Endothelial cell (in vitro differentiated cells): ENCODE results near the gene RUBCNL. TPM values are rescaled to one million over a fixed set of nuclear protein-coding genes. Genes with fewer than 3 reads are reported as not detected.
A peak's percentile ranks its signal among the peaks of the same experiment; 100 is the strongest.
"Not testable (repeated sequence)": the region's sequence is repeated elsewhere in the genome, so short reads cannot be mapped to it uniquely, and the experiment has no call there.

Experiments
- DNase-seq: peaks from one replicate; pipeline ENCODE4 v3.0.0; 2021; ENCODE audit warnings: low spot score
- H3K27ac Mint-ChIP-seq: one replicate; pipeline ENCODE4 v1.8.0; 2021; ENCODE audit warnings: mixed read lengths, inconsistent platforms; ENCODE audit not compliant: unreplicated experiment
- H3K27me3 Mint-ChIP-seq: one replicate; pipeline ENCODE4 v1.8.0; 2021; ENCODE audit warnings: mild to moderate bottlenecking, moderate library complexity, mixed read lengths, inconsistent platforms; ENCODE audit not compliant: unreplicated experiment
- H3K36me3 Mint-ChIP-seq: one replicate; pipeline ENCODE4 v1.8.0; 2021; ENCODE audit warnings: mild to moderate bottlenecking, low read depth, mixed read lengths, inconsistent platforms; ENCODE audit not compliant: unreplicated experiment
- H3K4me1 Mint-ChIP-seq: one replicate; pipeline ENCODE4 v1.8.0; 2021; ENCODE audit warnings: mild to moderate bottlenecking, mixed read lengths, inconsistent platforms; ENCODE audit not compliant: unreplicated experiment
- H3K4me3 Mint-ChIP-seq: one replicate; pipeline ENCODE4 v1.8.0; 2021; ENCODE audit warnings: mild to moderate bottlenecking, mixed read lengths, inconsistent platforms; ENCODE audit not compliant: unreplicated experiment
- H3K9me3 Mint-ChIP-seq: one replicate; pipeline ENCODE4 v1.8.0; 2021; ENCODE audit warnings: mixed read lengths, inconsistent platforms; ENCODE audit not compliant: unreplicated experiment
- long read RNA-seq: library from polyadenylated mRNA; unstranded; transcript quantifications from one replicate; pipeline ENCODE4 v2.0.0, GENCODE V29; 2020; ENCODE audit not compliant: unreplicated experiment
- total RNA-seq: library from RNA; stranded (reverse); fragmentation: NEBNext Ultra II Directional; extraction: Animal tissue kit (Norgen Biotek cat#: 25700); gene quantifications from one replicate; pipeline ENCODE4 v1.2.1, GENCODE V29; 2021; ENCODE audit not compliant: unreplicated experiment
- TF ChIP-seq, protein P1 (sequence below): fragments of 200-600 bp; sonication (generic); IDR thresholded peaks from one replicate; pipeline ENCODE4 v1.5.0; 2021; ENCODE audit warnings: antibody characterized with exemption; ENCODE audit not compliant: unreplicated experiment

Gene RUBCNL, protein sequence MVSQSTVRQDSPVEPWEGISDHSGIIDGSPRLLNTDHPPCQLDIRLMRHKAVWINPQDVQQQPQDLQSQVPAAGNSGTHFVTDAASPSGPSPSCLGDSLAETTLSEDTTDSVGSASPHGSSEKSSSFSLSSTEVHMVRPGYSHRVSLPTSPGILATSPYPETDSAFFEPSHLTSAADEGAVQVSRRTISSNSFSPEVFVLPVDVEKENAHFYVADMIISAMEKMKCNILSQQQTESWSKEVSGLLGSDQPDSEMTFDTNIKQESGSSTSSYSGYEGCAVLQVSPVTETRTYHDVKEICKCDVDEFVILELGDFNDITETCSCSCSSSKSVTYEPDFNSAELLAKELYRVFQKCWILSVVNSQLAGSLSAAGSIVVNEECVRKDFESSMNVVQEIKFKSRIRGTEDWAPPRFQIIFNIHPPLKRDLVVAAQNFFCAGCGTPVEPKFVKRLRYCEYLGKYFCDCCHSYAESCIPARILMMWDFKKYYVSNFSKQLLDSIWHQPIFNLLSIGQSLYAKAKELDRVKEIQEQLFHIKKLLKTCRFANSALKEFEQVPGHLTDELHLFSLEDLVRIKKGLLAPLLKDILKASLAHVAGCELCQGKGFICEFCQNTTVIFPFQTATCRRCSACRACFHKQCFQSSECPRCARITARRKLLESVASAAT
- 0.31 TPM for total RNA-seq
- long read RNA-seq: 0 reads

DNA sequence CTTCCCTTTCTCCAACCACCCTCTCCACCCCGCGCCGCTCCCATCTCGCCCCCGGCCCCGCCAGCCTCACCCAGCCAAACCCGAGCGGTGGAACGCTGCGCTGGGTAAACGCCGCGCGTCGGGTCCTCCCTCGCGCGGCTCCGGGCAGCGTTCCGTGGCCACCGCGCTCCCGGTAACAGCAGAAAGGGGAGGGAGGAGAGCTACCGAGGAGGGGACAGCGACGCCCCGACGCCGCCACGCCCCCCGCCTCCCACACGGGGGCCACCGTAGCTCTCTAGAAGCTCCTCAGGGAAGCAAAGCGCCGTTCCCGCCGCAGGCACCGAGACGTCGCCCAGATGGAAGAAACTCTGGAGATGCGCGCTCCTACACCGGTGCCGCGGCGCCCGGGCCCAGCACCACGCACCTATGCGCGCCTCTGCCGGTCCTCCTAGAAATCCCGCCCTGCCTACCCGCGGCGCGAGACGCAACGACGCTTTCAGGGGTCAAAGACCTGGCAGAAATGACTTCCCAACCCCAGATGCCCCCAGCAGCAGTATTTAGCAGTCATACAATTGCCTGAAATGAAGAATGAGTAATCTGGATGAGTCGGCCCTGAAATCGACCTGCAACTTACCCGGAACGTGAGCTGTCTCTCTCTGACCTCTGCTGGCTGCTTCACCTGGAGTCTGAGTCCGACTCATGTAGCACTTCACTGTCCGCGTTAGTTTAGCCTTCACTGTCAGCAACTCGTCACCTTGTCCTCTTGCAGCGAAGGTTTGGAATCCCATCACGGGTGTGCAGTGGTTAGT, at the start of gene RUBCNL:
Gene RUBCNL (minus strand): TSS at position 189 of the 788 bp plus-strand sequence. CDS start 14,777 bp downstream, outside the sequence.
- H3K4me1 Mint-ChIP-seq: peaks cover 15% of the 10 kb centered on the region
- no peaks in the 10 kb centered on the region for H3K9me3 Mint-ChIP-seq
- TF ChIP-seq, protein P1, sequence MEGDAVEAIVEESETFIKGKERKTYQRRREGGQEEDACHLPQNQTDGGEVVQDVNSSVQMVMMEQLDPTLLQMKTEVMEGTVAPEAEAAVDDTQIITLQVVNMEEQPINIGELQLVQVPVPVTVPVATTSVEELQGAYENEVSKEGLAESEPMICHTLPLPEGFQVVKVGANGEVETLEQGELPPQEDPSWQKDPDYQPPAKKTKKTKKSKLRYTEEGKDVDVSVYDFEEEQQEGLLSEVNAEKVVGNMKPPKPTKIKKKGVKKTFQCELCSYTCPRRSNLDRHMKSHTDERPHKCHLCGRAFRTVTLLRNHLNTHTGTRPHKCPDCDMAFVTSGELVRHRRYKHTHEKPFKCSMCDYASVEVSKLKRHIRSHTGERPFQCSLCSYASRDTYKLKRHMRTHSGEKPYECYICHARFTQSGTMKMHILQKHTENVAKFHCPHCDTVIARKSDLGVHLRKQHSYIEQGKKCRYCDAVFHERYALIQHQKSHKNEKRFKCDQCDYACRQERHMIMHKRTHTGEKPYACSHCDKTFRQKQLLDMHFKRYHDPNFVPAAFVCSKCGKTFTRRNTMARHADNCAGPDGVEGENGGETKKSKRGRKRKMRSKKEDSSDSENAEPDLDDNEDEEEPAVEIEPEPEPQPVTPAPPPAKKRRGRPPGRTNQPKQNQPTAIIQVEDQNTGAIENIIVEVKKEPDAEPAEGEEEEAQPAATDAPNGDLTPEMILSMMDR: no peak
- H3K36me3 Mint-ChIP-seq: no peaks in the 10 kb centered on the region
- no peak within 1 kb of the TSS for H3K27ac Mint-ChIP-seq
- peak; percentile 17 for DNase-seq
- H3K27me3 Mint-ChIP-seq: peaks cover 14% of the 10 kb centered on the region
- peak within 1 kb of the TSS; percentile 90 for H3K4me3 Mint-ChIP-seq

DNA sequence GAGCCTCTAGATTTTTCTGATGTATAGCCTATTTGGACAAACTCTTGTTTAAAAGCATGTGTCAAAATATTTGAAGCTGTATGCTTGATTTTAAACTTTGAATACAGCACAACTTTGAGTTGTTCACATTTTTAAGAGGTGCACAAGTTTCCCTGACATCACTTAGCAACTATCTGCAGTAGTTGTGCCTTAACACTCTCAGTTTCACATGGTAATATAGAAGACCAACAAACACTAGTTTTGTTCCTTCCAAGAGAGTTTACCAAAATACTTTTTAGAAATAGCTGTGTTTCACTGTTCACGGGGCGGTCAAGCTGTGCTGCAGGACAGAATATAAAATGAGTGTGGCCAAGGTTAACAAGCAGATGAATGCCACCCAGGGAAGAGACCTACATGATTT, 42.5 kb upstream of the RUBCNL start:
- not testable (repeated sequence) for H3K4me1 Mint-ChIP-seq, H3K27me3 Mint-ChIP-seq, H3K9me3 Mint-ChIP-seq, H3K27ac Mint-ChIP-seq, H3K36me3 Mint-ChIP-seq, H3K4me3 Mint-ChIP-seq, DNase-seq

DNA sequence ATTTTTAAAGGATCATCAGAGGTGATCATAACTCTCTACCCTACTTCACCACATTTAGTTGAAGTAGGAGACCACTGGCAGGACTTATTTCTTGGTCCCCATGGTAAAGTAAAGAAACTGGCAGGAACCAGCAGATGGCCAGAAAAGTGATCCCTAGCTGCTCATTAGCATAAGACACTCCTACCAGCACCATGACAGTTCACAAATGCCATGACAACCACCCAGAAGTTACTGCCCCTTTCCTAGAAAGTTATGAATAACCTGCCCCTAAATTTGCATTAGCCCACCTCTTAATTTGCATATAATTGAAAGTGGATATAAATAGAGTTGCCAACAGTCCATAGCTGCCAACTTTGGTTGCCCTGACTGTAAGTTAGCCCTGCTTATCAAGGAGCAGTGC, 18.4 kb upstream of the RUBCNL start:
- H3K36me3 Mint-ChIP-seq: peaks cover 5% of the 10 kb centered on the region
- H3K4me3 Mint-ChIP-seq: no peak overlapping the region
- DNase-seq: no peak
- peaks cover 11% of the 10 kb centered on the region for H3K4me1 Mint-ChIP-seq
- TF ChIP-seq, protein P1: no peak
- H3K27me3 Mint-ChIP-seq: no peaks in the 10 kb centered on the region
- peaks cover 5% of the 10 kb centered on the region for H3K9me3 Mint-ChIP-seq
- H3K27ac Mint-ChIP-seq: no peak overlapping the region

DNA sequence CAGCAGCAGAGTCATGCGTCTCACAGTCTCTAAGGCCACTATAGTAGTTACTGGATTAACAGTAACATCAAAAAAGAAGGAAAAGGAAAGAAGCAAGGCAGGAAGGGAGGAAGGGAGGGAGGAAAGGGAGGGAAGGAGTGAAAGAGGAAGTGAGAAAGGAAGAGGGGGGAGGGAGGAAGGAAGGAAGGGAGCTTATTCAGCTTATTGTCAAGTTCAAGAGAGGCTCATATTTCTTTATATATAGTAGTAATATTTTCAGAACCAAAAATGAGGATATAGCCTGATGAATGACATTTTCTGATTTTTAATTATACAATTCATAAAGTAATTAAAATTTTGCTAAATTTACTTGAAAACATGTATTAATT, 17.7 kb upstream of the RUBCNL start:
- no peak for DNase-seq
- H3K27ac Mint-ChIP-seq: peak overlapping the region; percentile 3
- no peak overlapping the region for H3K4me3 Mint-ChIP-seq
- peaks cover 11% of the 10 kb centered on the region for H3K4me1 Mint-ChIP-seq
- TF ChIP-seq, protein P1: no peak
- peaks cover 5% of the 10 kb centered on the region for H3K36me3 Mint-ChIP-seq
- no peaks in the 10 kb centered on the region for H3K27me3 Mint-ChIP-seq
- H3K9me3 Mint-ChIP-seq: peaks cover 5% of the 10 kb centered on the region

DNA sequence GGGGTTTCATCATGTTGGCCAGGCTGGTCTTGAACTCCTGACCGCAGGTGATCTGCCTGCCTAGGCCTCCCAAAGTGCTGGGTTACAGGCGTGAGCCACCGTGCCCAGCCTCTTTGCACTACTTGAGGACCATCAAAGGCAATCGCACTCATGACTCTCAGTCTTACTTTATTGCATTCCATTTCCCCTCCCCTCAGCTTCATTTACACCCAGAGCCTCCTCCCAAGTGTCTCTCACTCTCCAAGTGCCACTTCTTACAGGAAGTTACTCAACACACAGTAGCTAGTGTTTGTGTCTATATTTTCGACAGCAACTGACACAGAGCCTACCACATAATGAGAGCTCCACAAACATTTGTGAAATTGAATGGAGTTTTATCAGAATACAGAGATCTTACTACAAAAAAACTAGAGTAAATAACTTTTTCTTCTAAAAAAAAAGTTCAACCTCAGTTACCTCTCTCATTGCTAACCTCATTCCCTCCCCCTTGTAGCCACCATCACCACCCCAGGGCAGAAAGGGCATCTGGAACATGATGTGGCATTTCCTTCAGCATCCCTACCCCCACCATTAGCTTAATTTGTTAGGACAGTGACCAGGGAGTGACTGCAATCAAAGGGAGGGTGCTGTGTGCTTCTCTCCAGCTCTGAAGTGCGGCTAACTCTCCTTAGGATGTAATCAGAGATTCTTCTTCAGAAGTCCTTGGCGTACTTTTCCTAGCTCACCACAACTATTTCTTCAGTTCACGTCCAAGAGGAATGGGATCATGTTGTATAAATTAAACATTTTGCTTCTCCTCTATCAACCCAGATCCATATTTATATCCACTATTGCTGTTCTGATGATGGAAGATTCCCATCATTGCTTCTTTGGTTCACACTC, 17.0 kb upstream of the RUBCNL start:
- no peak for DNase-seq
- H3K4me1 Mint-ChIP-seq: peaks cover 11% of the 10 kb centered on the region
- no peak overlapping the region for H3K4me3 Mint-ChIP-seq
- H3K36me3 Mint-ChIP-seq: peaks cover 5% of the 10 kb centered on the region
- H3K27ac Mint-ChIP-seq: peak overlapping the region; percentile 3
- TF ChIP-seq, protein P1: no peak
- peaks cover 5% of the 10 kb centered on the region for H3K9me3 Mint-ChIP-seq
- no peaks in the 10 kb centered on the region for H3K27me3 Mint-ChIP-seq
